ENCODE data around the gene HMGB4.

Gene HMGB4

GRCh38 chr1:33824321-33824720 is 39.6 kb upstream of the HMGB4 start:
- no peaks in the 10 kb centered on the region for H3K36me3 ChIP-seq
- H3K27ac ChIP-seq, result no peak overlapping the region
- H3K27me3 ChIP-seq, result no peaks in the 10 kb centered on the region
- H3K4me3 ChIP-seq (ENCODE audit: low read depth in 1 of 2, low read length in 1 of 2), result no peak overlapping the region
- H3K9me3 ChIP-seq, result no peaks in the 10 kb centered on the region
- H3K4me1 ChIP-seq (ENCODE audit: control insufficient read depth in 1 of 2, insufficient read depth in 1 of 2, low read depth in 1 of 2, low read length in 1 of 2), result no peaks in the 10 kb centered on the region
- TF ChIP-seq CTCF (IDR thresholded peaks at IDR 0.05), result no peak

GRCh38 chr1:33824971-33825370 is 38.9 kb upstream of the HMGB4 start:
- Histone ChIP-seq H3K9me3 (no peaks in the 10 kb centered on the region), H3K4me3 (ENCODE audit: low read depth in 1 of 2, low read length in 1 of 2) (no peak overlapping the region), H3K36me3 (no peaks in the 10 kb centered on the region), H3K27me3 (no peaks in the 10 kb centered on the region), H3K27ac (no peak overlapping the region), H3K4me1 (ENCODE audit: control insufficient read depth in 1 of 2, insufficient read depth in 1 of 2, low read depth in 1 of 2, low read length in 1 of 2) (no peaks in the 10 kb centered on the region)
- no peak for TF ChIP-seq CTCF (IDR thresholded peaks at IDR 0.05)

- TF ChIP-seq CTCF (IDR thresholded peaks at IDR 0.05), result no peak
- no peaks in the 10 kb centered on the region for H3K36me3 ChIP-seq
- no peaks in the 10 kb centered on the region for H3K9me3 ChIP-seq
- H3K27me3 ChIP-seq, result no peaks in the 10 kb centered on the region
- H3K4me1 ChIP-seq (ENCODE audit: control insufficient read depth in 1 of 2, insufficient read depth in 1 of 2, low read depth in 1 of 2, low read length in 1 of 2), result no peaks in the 10 kb centered on the region
- H3K4me3 ChIP-seq (ENCODE audit: low read depth in 1 of 2, low read length in 1 of 2), result no peak overlapping the region
- no peak overlapping the region for H3K27ac ChIP-seq
Observed at GRCh38 chr1:33825506-33825905, 38.4 kb upstream of the HMGB4 start.

GRCh38 chr1:33826311-33826710 is 37.6 kb upstream of the HMGB4 start:
- no peaks in the 10 kb centered on the region for H3K27me3 ChIP-seq
- H3K4me3 ChIP-seq (ENCODE audit: low read depth in 1 of 2, low read length in 1 of 2), result no peak overlapping the region
- no peaks in the 10 kb centered on the region for H3K36me3 ChIP-seq
- no peaks in the 10 kb centered on the region for H3K4me1 ChIP-seq (ENCODE audit: control insufficient read depth in 1 of 2, insufficient read depth in 1 of 2, low read depth in 1 of 2, low read length in 1 of 2)
- no peak for TF ChIP-seq CTCF (IDR thresholded peaks at IDR 0.05)
- H3K9me3 ChIP-seq, result no peaks in the 10 kb centered on the region
- no peak overlapping the region for H3K27ac ChIP-seq

GRCh38 chr1:33826711-33827110 is 37.2 kb upstream of the HMGB4 start:
- H3K36me3 ChIP-seq, result no peaks in the 10 kb centered on the region
- no peak overlapping the region for H3K4me3 ChIP-seq (ENCODE audit: low read depth in 1 of 2, low read length in 1 of 2)
- no peak overlapping the region for H3K27ac ChIP-seq
- no peaks in the 10 kb centered on the region for H3K27me3 ChIP-seq
- no peak for TF ChIP-seq CTCF (IDR thresholded peaks at IDR 0.05)
- no peaks in the 10 kb centered on the region for H3K9me3 ChIP-seq
- H3K4me1 ChIP-seq (ENCODE audit: control insufficient read depth in 1 of 2, insufficient read depth in 1 of 2, low read depth in 1 of 2, low read length in 1 of 2), result no peaks in the 10 kb centered on the region

GRCh38 chr1:33828059-33828458 is 35.8 kb upstream of the HMGB4 start:
- Histone ChIP-seq H3K27ac (no peak overlapping the region), H3K4me1 (ENCODE audit: control insufficient read depth in 1 of 2, insufficient read depth in 1 of 2, low read depth in 1 of 2, low read length in 1 of 2) (no peaks in the 10 kb centered on the region), H3K27me3 (no peaks in the 10 kb centered on the region), H3K9me3 (no peaks in the 10 kb centered on the region), H3K36me3 (no peaks in the 10 kb centered on the region), H3K4me3 (ENCODE audit: low read depth in 1 of 2, low read length in 1 of 2) (no peak overlapping the region)
- TF ChIP-seq CTCF (IDR thresholded peaks at IDR 0.05), result no peak

All from neutrophil (primary cell).